Gastroesophageal sphincter (tissue), 3 donors: Measurements from ENCODE around the gene SNAP47.

Experiments used
- CTCF ChIP-seq, 4 experiments: fragments of 200-600 bp in 2 of 4; fragments of 450-650 bp in 2 of 4; sonication (generic) in 1 of 4; IDR thresholded peaks; one replicate each; pipeline ENCODE4 v1.5.1; 2017 to 2019; ENCODE audit warnings: antibody characterized with exemption in 4 of 4, mild to moderate bottlenecking in 2 of 4, moderate library complexity in 2 of 4
- EP300 ChIP-seq: sonication (generic); formaldehyde crosslinking; IDR thresholded peaks from one replicate; pipeline ENCODE4 v1.6.1; 2017; ENCODE audit warnings: antibody characterized with exemption, mild to moderate bottlenecking
- POLR2A ChIP-seq, 2 donors: fragments of 450-650 bp; IDR thresholded peaks; one replicate each; pipeline ENCODE4 v1.6.1; 2017; ENCODE audit warnings: antibody characterized with exemption in 2 of 2, mild to moderate bottlenecking in 2 of 2, moderate library complexity in 1 of 2

- TF ChIP-seq POLR2A (IDR thresholded peaks at IDR 0.05) (no peak), CTCF (IDR thresholded peaks at IDR 0.05) (no peak), EP300 (no peak)
Measured at GRCh38 chr1:227771771-227772170, 36.5 kb downstream of the SNAP47 start.
